ENCODE data around the gene SPATC1L.
A peak's percentile ranks its signal among the peaks of the same experiment; 100 is the strongest.

The SPATC1L gene

GRCh38 chr21:46189959-46190490 lies 5.8 kb upstream of the SPATC1L start:
- no peak for DNase-seq (ENCODE audit: low read depth)
- TF ChIP-seq CTCF (IDR thresholded peaks at IDR 0.05; ENCODE audit: low read depth, low read length) (no peak), MAX (IDR thresholded peaks at IDR 0.05; ENCODE audit: low read depth, low read length) (no peak), POLR2A (IDR thresholded peaks at IDR 0.05; ENCODE audit: extremely low read depth, insufficient read length) (no peak), MYC (IDR thresholded peaks at IDR 0.05; ENCODE audit: low read depth, low read length) (no peak)
- no peak overlapping the region for H3K4me3 ChIP-seq (ENCODE audit: low read depth, low read length)

- H3K4me3 ChIP-seq (ENCODE audit: low read depth, low read length): no peak overlapping the region
- TF ChIP-seq MYC (IDR thresholded peaks at IDR 0.05; ENCODE audit: low read depth, low read length): no peak
- peak; percentile 91 for TF ChIP-seq MAX (IDR thresholded peaks at IDR 0.05; ENCODE audit: low read depth, low read length)
- no peak for DNase-seq (ENCODE audit: low read depth)
Measured at GRCh38 chr21:46189213-46189958, 5.1 kb upstream of the SPATC1L start.

GRCh38 chr21:46188226-46189212 lies 4.3 kb upstream of the SPATC1L start:
- H3K4me3 ChIP-seq (ENCODE audit: low read depth, low read length): no peak overlapping the region
- 0 out of 2 replicates have a peak, but pooled peaks have one; percentile 34 for TF ChIP-seq MYC (IDR thresholded peaks at IDR 0.05; ENCODE audit: low read depth, low read length)
- TF ChIP-seq MAX (IDR thresholded peaks at IDR 0.05; ENCODE audit: low read depth, low read length): peak; percentile 45; the same call in 1 of the 2 replicates
- TF ChIP-seq CTCF (IDR thresholded peaks at IDR 0.05; ENCODE audit: low read depth, low read length): no peak
- peak; percentile 77 for DNase-seq (ENCODE audit: low read depth)

- H3K4me3 ChIP-seq (ENCODE audit: low read depth, low read length): no peak overlapping the region
- DNase-seq (ENCODE audit: low read depth): no peak
- no peak for TF ChIP-seq CTCF (IDR thresholded peaks at IDR 0.05; ENCODE audit: low read depth, low read length)
- no peak for TF ChIP-seq MYC (IDR thresholded peaks at IDR 0.05; ENCODE audit: low read depth, low read length)
- no peak for TF ChIP-seq POLR2A (IDR thresholded peaks at IDR 0.05; ENCODE audit: extremely low read depth, insufficient read length)
- TF ChIP-seq MAX (IDR thresholded peaks at IDR 0.05; ENCODE audit: low read depth, low read length): no peak
Measured at GRCh38 chr21:46187814-46188213, 3.6 kb upstream of the SPATC1L start.

- no peak for DNase-seq (ENCODE audit: low read depth)
- H3K4me3 ChIP-seq (ENCODE audit: low read depth, low read length): no peak overlapping the region
- no peak for TF ChIP-seq CTCF (IDR thresholded peaks at IDR 0.05; ENCODE audit: low read depth, low read length)
- no peak for TF ChIP-seq POLR2A (IDR thresholded peaks at IDR 0.05; ENCODE audit: extremely low read depth, insufficient read length)
- TF ChIP-seq MAX (IDR thresholded peaks at IDR 0.05; ENCODE audit: low read depth, low read length): no peak
- no peak for TF ChIP-seq MYC (IDR thresholded peaks at IDR 0.05; ENCODE audit: low read depth, low read length)
Measured at GRCh38 chr21:46187261-46187660, 3.0 kb upstream of the SPATC1L start.

Measured in NB4 (cell line).